Left renal cortex interstitium (tissue), 4 donors: ENCODE data around the gene UACA. TPM values are rescaled to one million over a fixed set of nuclear protein-coding genes. Genes with fewer than 3 reads are reported as not detected.
"Not testable (repeated sequence)": the region's sequence is repeated elsewhere in the genome, so short reads cannot be mapped to it uniquely, and the experiment has no call there.

Experiments
- DNase-seq, 4 donors: peaks; one replicate each; pipeline ENCODE4 v3.0.0-alpha.2; 2013; ENCODE audit warnings: low read depth in 4 of 4, low spot score in 2 of 4, missing footprints in 1 of 4
- polyA plus RNA-seq, 4 donors: library from polyadenylated mRNA; unstranded; fragments of 120-200 nt; gene quantifications; one replicate each; pipeline ENCODE4 v1.2.1, GENCODE V29; 2013; ENCODE audit not compliant: insufficient read length in 4 of 4

The UACA gene, protein sequence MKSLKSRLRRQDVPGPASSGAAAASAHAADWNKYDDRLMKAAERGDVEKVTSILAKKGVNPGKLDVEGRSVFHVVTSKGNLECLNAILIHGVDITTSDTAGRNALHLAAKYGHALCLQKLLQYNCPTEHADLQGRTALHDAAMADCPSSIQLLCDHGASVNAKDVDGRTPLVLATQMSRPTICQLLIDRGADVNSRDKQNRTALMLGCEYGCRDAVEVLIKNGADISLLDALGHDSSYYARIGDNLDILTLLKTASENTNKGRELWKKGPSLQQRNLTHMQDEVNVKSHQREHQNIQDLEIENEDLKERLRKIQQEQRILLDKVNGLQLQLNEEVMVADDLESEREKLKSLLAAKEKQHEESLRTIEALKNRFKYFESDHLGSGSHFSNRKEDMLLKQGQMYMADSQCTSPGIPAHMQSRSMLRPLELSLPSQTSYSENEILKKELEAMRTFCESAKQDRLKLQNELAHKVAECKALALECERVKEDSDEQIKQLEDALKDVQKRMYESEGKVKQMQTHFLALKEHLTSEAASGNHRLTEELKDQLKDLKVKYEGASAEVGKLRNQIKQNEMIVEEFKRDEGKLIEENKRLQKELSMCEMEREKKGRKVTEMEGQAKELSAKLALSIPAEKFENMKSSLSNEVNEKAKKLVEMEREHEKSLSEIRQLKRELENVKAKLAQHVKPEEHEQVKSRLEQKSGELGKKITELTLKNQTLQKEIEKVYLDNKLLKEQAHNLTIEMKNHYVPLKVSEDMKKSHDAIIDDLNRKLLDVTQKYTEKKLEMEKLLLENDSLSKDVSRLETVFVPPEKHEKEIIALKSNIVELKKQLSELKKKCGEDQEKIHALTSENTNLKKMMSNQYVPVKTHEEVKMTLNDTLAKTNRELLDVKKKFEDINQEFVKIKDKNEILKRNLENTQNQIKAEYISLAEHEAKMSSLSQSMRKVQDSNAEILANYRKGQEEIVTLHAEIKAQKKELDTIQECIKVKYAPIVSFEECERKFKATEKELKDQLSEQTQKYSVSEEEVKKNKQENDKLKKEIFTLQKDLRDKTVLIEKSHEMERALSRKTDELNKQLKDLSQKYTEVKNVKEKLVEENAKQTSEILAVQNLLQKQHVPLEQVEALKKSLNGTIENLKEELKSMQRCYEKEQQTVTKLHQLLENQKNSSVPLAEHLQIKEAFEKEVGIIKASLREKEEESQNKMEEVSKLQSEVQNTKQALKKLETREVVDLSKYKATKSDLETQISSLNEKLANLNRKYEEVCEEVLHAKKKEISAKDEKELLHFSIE (N-terminal part only)
- 100 to 1,000 TPM in 2 of 4 donors, 10 to 100 TPM in 2; 86.6 to 131 (median 97.9) TPM for polyA plus RNA-seq

- DNase-seq = peak; percentile 94 to 98 (median 96)
Observed at GRCh38 chr15:70763120-70763949, at the start of gene UACA. UACA (minus strand) TSS chr15:70763558; CDS start chr15:70763407, 151 bp downstream.

DNA sequence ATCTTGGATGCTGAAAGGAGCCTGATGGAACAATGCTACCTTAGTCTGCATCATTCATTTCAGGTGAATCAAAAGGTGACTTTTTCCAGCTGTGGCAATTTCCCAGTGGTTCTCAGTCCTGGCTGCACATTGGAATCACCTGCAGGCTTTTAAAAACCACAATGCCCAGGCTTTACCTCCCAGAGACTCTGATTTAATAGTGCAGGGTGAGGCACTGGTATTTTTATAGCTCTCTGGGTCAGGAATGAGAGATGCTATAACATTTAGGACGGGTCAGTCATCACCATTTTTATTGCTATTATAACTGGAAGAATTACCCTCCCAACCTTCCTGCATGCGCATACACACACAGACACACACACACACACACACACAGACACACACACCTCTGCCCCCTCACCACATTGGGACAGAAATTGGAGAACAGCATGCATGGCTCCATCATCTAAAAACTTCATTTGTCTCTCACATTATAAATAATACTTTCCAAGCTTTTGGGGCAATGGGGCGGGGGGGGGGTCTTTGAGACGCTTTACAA is 49.5 kb upstream of the UACA start:
- DNase-seq = no peak

GRCh38 chr15:70810916-70811578 is 47.7 kb upstream of the UACA start:
- DNase-seq = no peak

GRCh38 chr15:70806992-70807712 is 43.8 kb upstream of the UACA start:
- DNase-seq = no peak

- not testable (repeated sequence) for DNase-seq
Observed at GRCh38 chr15:70804388-70804787, 41.0 kb upstream of the UACA start.

- DNase-seq = no peak
Observed at GRCh38 chr15:70802629-70803028, 39.3 kb upstream of the UACA start.

DNA sequence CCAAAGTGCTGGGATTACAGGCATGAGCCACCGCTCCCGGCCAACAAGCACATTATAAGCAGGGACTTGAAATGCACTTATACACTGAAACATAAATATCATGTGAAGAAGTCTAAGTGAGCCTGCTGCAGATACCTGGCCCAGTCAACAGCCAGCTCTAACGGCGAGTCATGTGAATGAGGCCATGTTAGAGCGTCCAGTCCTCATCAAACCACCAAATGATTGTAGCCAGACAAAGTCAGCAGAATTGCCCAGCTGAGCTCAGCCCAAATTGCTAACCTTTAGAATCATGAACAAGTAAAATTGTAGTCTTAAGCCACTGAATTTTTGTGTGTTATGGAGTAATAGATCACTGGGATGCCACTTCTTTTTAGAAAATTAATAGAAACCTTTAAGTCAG is 37.8 kb upstream of the UACA start:
- DNase-seq = no peak

DNA sequence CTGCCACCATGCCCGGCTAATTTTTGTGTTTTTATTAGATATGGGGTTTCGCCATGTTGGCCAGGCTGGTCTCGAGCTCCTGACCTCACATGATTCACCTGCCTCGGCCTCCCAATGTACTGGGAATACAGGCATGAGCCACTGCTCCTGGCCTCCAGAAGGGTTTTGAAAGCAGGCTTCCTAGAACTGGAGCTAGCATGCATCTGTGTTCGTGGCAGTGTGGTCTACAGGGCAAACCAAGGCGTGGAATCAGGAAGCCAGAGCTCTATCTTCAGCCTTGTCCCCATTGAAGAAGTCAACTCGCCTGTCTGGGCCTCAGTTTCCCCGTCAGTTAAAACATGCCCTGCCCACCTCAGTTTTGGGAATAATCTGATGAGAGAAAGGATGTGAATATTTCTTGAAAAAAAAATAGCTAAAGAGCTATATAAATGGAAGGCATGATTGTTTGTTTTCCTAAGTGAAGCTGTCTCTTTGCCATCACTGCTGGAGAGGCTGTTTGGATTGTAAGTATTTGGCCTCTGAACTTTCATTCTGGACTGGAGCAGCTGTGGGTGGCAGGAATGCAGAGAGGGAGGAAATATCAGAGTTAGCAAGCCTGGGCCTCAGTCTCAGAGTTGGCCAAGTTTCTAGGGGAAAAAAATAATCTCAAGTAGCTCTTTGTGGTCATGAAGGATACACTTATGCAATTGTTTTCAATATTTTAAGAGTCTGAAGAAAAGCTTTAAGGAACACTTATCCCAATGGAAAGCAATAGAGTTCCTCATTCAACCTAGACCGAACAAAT is 36.5 kb upstream of the UACA start:
- DNase-seq = peak in 1 of 4 donors; percentile 21

DNA sequence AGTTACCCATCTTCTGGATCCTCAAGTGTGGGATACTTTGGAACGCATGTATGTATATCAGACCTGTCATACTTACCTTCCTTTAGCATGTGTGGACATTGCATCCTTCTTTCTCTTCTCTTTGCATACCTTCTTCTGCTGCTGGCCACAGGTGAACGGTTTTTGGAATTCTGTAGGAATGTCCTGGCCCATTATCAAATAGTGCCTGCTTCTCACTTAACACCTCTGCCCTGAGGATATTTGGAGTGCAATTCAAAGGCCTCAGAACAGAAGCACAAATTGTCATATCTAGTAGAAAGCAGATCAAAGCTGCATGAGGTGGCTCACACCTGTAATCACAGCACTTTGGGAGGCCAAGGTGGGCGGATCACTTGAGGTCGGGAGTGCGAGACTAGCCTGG is 34.1 kb upstream of the UACA start:
- DNase-seq = no peak

DNA sequence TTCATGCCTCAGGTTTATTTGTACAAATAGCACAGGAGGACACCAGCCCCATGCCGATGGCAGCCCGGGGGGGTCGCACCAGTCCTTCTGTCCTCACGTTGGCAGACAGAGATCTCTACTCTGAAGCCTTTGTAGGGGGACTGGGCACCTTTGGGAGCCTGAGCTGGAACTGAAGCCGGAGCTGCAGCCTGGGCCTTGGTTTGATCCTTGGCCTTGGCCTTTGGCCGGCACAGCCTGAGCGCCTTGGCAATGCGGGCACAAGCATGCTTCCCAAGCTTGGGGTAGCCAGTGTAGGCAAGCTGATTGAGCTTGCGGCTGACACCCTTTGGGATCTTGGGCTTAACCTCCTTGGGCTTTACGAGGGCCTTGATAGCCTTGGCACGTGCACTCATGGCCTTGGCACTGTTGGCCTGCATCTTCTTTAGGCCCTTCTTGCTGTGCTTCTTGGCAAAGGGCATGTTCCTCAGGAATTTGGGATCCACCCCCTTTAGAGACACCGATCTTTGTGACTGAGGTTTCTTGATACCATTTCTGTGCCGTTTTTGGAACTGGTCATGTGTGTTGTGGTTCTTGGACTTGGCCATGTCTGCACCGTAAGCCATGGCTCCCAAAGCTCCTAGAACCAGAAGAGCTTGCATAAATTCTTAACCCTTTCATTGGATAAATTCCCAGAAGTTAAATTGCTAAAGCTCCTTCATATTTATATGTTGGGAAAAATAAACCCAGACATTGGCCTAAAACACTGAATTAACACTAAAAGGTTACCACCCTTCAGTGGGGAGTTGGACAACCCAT is 33.4 kb upstream of the UACA start:
- DNase-seq = no peak

GRCh38 chr15:70795311-70795665 is 31.9 kb upstream of the UACA start:
- no peak for DNase-seq

DNA sequence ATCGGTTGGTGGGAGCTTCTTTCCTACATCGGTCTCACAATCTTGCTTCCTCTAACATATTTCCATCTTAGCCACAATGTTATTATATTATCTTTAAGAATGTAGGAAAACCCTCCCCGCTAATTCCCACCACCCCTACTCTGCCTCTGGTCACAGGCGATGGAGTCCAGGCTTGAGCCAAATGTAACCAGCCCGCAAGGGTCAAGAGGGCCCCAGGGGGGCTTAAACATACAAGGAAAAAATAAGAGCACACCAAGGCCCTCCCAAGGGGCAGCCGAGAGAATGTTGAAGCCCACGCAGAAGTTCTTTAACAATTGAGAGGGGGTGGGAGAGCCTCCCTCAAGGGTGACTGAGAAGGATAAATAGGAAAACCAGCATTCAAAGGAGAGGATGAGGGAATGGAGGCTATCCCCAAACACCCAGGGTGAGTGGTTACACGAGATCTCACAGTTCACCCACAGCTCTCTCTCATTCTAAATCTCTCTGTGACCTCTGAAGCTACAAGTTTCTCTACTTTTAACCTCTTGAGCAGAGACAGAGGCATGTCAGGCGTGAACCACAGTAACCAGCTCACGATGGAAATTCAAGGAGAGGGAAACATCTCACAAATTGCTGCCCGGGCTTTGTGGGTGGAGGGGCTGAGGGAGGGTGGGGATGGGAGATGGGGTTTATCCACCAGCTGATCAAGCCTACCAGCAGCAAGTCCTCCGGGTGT is 31.4 kb upstream of the UACA start:
- DNase-seq = no peak

GRCh38 chr15:70793694-70794093 is 30.3 kb upstream of the UACA start:
- no peak for DNase-seq

- no peak for DNase-seq
Observed at GRCh38 chr15:70792171-70792573, 28.8 kb upstream of the UACA start.

DNA sequence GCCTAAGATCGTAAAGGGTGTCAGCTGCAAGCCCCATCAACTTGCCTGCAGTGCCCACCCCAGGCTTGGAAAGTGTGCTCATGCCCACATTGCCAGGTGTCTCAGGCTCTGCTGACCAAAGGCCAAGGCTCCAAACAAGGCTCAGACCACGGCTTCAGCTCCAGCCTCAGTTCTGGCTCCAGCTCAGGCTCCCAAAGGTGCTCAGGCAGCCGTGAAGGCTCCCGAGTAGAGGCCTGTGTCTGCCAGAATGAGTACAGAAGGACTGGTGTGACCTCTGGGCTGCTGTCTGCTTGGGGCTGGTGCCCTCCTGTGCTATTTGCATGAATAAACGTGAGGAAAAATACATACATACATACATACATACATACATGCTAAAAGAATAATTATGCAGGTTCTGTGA is 27.9 kb upstream of the UACA start:
- DNase-seq = no peak

- DNase-seq = no peak
Observed at GRCh38 chr15:70789213-70789612, 25.9 kb upstream of the UACA start.
